Gastrocnemius medialis (tissue), 4 donors: ENCODE measurements around the gene SRGAP1.

ENCODE experiments used
- POLR2A ChIP-seq, 2 donors: fragments of 450-650 bp; IDR thresholded peaks; one replicate each; pipeline ENCODE4 v1.6.1; 2017; ENCODE audit warnings: antibody characterized with exemption in 2 of 2, mild to moderate bottlenecking in 2 of 2, moderate library complexity in 2 of 2
- TF ChIP-seq, protein P1 (sequence below), 5 experiments: fragments of 450-650 bp in 3 of 5; fragments of 200-600 bp in 2 of 5; sonication (generic) in 2 of 5; IDR thresholded peaks in 4 of 5; conservative IDR thresholded peaks in 1 of 5; 1 replicate in 4 of 5; 2 replicates in 1 of 5; pipeline ENCODE4 v1.5.1; 2016 to 2019; ENCODE audit warnings: antibody characterized with exemption in 5 of 5, mild to moderate bottlenecking in 3 of 5, moderate library complexity in 3 of 5

DNA sequence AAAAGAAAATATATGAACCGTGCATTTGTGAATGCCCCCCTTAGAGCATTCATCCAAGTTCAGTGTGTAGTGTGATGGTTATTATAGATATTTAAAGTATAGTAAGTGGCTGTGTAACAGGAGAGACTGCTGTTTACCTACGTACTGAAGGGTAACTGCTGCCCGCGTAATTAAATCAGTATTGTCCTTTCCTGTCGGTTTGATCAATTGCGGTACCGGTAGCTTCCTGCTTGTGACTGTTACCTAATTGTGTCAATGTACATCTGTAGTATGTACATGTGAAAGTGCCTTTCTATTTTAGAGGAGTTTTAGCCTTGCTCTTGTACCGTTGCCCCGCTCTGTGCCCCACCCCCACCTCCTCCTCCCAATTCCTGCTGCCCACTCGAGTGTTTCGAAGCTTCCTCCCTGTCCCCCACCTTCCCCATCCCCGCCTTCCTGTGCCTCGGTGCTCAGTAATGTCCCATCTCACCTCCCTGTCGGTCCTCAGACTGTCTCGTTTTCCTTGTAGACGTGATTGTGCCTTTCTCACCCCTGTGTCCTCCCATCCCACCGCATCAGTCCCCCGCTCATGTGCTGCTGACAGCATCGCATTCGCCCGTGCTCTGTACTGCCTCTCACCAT, 302.6 kb downstream of the SRGAP1 start:
- TF ChIP-seq, protein P1, sequence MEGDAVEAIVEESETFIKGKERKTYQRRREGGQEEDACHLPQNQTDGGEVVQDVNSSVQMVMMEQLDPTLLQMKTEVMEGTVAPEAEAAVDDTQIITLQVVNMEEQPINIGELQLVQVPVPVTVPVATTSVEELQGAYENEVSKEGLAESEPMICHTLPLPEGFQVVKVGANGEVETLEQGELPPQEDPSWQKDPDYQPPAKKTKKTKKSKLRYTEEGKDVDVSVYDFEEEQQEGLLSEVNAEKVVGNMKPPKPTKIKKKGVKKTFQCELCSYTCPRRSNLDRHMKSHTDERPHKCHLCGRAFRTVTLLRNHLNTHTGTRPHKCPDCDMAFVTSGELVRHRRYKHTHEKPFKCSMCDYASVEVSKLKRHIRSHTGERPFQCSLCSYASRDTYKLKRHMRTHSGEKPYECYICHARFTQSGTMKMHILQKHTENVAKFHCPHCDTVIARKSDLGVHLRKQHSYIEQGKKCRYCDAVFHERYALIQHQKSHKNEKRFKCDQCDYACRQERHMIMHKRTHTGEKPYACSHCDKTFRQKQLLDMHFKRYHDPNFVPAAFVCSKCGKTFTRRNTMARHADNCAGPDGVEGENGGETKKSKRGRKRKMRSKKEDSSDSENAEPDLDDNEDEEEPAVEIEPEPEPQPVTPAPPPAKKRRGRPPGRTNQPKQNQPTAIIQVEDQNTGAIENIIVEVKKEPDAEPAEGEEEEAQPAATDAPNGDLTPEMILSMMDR (IDR thresholded peaks at IDR 0.05 in 4 of 5, conservative IDR thresholded peaks at IDR 0.05 in 1 of 5) = no peak
- TF ChIP-seq POLR2A (IDR thresholded peaks at IDR 0.05) = no peak
